IMR-90 (cell line): Measurements from ENCODE around the gene ANTXR2. TPM values are rescaled to one million over a fixed set of nuclear protein-coding genes. Genes with fewer than 3 reads are reported as not detected.

Source experiments
- ATAC-seq: fragments of 200-7000 bp; cut with Tn5 transposase; 2 replicates; pipeline ENCODE4 v1.9.1; 2020; ENCODE audit warnings: low read depth, mild to moderate bottlenecking, moderate library complexity
- BruUV-seq: library from RNA; stranded (reverse); fragments of 400-500 nt; replicated peaks from 2 replicates; lab custom pipeline; 2021; lab: Mats Ljungman, UMichigan
- CTCF ChIA-PET: fragments of 300-600 bp; formaldehyde crosslinking; extraction: SDS; loops from one replicate; lab custom pipeline; 2021; ENCODE audit warnings: antibody characterized with exemption; lab: Yijun Ruan, JAX
- POLR2A ChIA-PET: fragments of 300-600 bp; sonication (Branson Sonifier 250); formaldehyde crosslinking; loops from one replicate; lab custom pipeline; 2022; ENCODE audit warnings: antibody characterized with exemption; ENCODE audit not compliant: unreplicated experiment; lab: Charles Lee
- DNase-seq: peaks from one replicate; pipeline ENCODE4 v3.0.0; 2013
- H2AFZ ChIP-seq: replicated peaks from 2 replicates; pipeline ENCODE3; 2013; ENCODE audit warnings: low read length, mild to moderate bottlenecking; ENCODE audit not compliant: poor library complexity
- H2AK5ac ChIP-seq: 2 replicates; pipeline ENCODE4 v1.6.1; 2013; ENCODE audit warnings: low read depth, low read length, inconsistent platforms
- H2AK9ac ChIP-seq: replicated peaks from 2 replicates; pipeline ENCODE3; 2013; ENCODE audit warnings: mild to moderate bottlenecking, low read depth, low read length, moderate library complexity; ENCODE audit not compliant: poor library complexity
- H2BK120ac ChIP-seq: 2 replicates; pipeline ENCODE4 v1.6.1; 2013; ENCODE audit warnings: low read depth, low read length, inconsistent platforms
- H2BK15ac ChIP-seq: 3 replicates; pipeline ENCODE4 v1.6.1; 2013; ENCODE audit warnings: low read depth, low read length, inconsistent platforms
- H2BK20ac ChIP-seq: 2 replicates; pipeline ENCODE4 v1.6.1; 2013; ENCODE audit warnings: low read depth, mild to moderate bottlenecking, inconsistent platforms, low read length, moderate library complexity
- H2BK5ac ChIP-seq: 2 replicates; pipeline ENCODE4 v1.6.1; 2013; ENCODE audit warnings: mild to moderate bottlenecking, low read depth, low read length, inconsistent platforms; ENCODE audit not compliant: poor library complexity, severe bottlenecking
- H3K14ac ChIP-seq: replicated peaks from 2 replicates; pipeline ENCODE4 v1.6.1; 2013; ENCODE audit warnings: low read depth, low read length, inconsistent platforms
- H3K18ac ChIP-seq: 2 replicates; pipeline ENCODE4 v1.6.1; 2013; ENCODE audit warnings: low read depth, low read length, control low read depth
- H3K23ac ChIP-seq: 2 replicates; pipeline ENCODE4 v1.6.1; 2013; ENCODE audit warnings: low read depth, low read length, inconsistent platforms
- H3K27ac ChIP-seq: 2 replicates; pipeline ENCODE4 v1.5.1; 2013; ENCODE audit warnings: mild to moderate bottlenecking, control low read depth, low read length; ENCODE audit not compliant: insufficient read depth
- H3K27me3 ChIP-seq: 2 replicates; pipeline ENCODE4 v1.6.1; 2013; ENCODE audit warnings: low read length; ENCODE audit not compliant: control insufficient read depth, insufficient read depth
- H3K36me3 ChIP-seq: 2 replicates; pipeline ENCODE4 v1.6.1; 2013; ENCODE audit warnings: low read length, mixed read lengths; ENCODE audit not compliant: control insufficient read depth, insufficient read depth
- H3K4ac ChIP-seq: 2 replicates; pipeline ENCODE4 v1.6.1; 2013; ENCODE audit warnings: low read depth, low read length, inconsistent platforms
- H3K4me1 ChIP-seq: 2 replicates; pipeline ENCODE4 v1.6.1; 2013; ENCODE audit warnings: low read length, mixed read lengths; ENCODE audit not compliant: control insufficient read depth, insufficient read depth
- H3K4me2 ChIP-seq: 2 replicates; pipeline ENCODE4 v1.6.1; 2013; ENCODE audit warnings: low read depth, mild to moderate bottlenecking, control low read depth, low read length, moderate library complexity
- H3K4me3 ChIP-seq: 2 replicates; pipeline ENCODE4 v1.5.1; 2013; ENCODE audit warnings: low read depth, mild to moderate bottlenecking, control low read depth, low read length, moderate library complexity; ENCODE audit not compliant: insufficient read depth
- H3K56ac ChIP-seq: 2 replicates; pipeline ENCODE4 v1.6.1; 2013; ENCODE audit warnings: low read length, inconsistent platforms; ENCODE audit not compliant: insufficient read depth; ENCODE audit errors: extremely low read depth
- H3K79me1 ChIP-seq, 2 experiments: 2 replicates each; pipeline ENCODE4 v1.6.1; 2013; ENCODE audit warnings: low read length in 2 of 2, inconsistent platforms in 1 of 2, low read depth in 1 of 2
- H3K9ac ChIP-seq: 2 replicates; pipeline ENCODE4 v1.6.1; 2013; ENCODE audit warnings: low read depth, low read length, control low read depth
- H3K9me1 ChIP-seq: 2 replicates; pipeline ENCODE4 v1.6.1; 2013; ENCODE audit warnings: low read length, inconsistent platforms; ENCODE audit not compliant: insufficient read depth
- H3K9me3 ChIP-seq: 2 replicates; pipeline ENCODE4 v1.6.1; 2013; ENCODE audit warnings: low read length; ENCODE audit not compliant: control insufficient read depth, insufficient read depth
- H4K20me1 ChIP-seq: 2 replicates; pipeline ENCODE4 v1.6.1; 2013; ENCODE audit warnings: low read length, inconsistent platforms; ENCODE audit not compliant: insufficient read depth
- H4K5ac ChIP-seq: 2 replicates; pipeline ENCODE4 v1.6.1; 2013; ENCODE audit warnings: mild to moderate bottlenecking, low read depth, low read length, control low read depth
- H4K8ac ChIP-seq, 2 experiments: 2 replicates each; pipeline ENCODE4 v1.6.1; 2013; ENCODE audit warnings: low read depth in 2 of 2, low read length in 2 of 2, control low read depth in 1 of 2, inconsistent platforms in 1 of 2
- H4K91ac ChIP-seq: 2 replicates; pipeline ENCODE4 v1.6.1; 2013; ENCODE audit warnings: low read depth, low read length, inconsistent platforms; ENCODE audit not compliant: insufficient read depth
- CEBPB ChIP-seq: IDR thresholded peaks from 2 replicates; pipeline ENCODE4 v1.6.1; 2012; ENCODE audit warnings: low read depth, low read length, improper control_type of control experiment
- MAZ ChIP-seq: IDR thresholded peaks from 2 replicates; pipeline ENCODE4 v1.6.1; 2012; ENCODE audit warnings: low read depth, mild to moderate bottlenecking, low read length, improper control_type of control experiment, moderate library complexity, borderline replicate concordance
- POLR2A ChIP-seq: IDR thresholded peaks from 2 replicates; pipeline ENCODE4 v1.6.1; 2012; ENCODE audit warnings: mild to moderate bottlenecking, low read depth, low read length
- RFX5 ChIP-seq: IDR thresholded peaks from 2 replicates; pipeline ENCODE4 v1.8.0; 2012; ENCODE audit warnings: low read depth, mild to moderate bottlenecking, low read length, moderate library complexity
- WGBS, 2 experiments: methylation state at CpG; one replicate each; pipeline versions ENCODE4 v1.1.5 to v1.1.7; 2013; ENCODE audit warnings: missing lambda C conversion rate in 2 of 2; ENCODE audit not compliant: insufficient read length in 1 of 2; ENCODE audit errors: extremely low coverage in 2 of 2; 5-methylcytosine and 5-hydroxymethylcytosine counted together
- dilution Hi-C: fragments of 300-500 bp; cut with HindIII; formaldehyde crosslinking; loops from one replicate; pipeline ENCODE4 v1.14.3; 2018; ENCODE audit warnings: low sequenced_read_pairs; ENCODE audit not compliant: unreplicated experiment
- in situ Hi-C: fragments of 300-500 bp; cut with MboI; formaldehyde crosslinking; loops from 3 replicates; pipeline ENCODE4 v1.14.3; 2019; ENCODE audit warnings: low sequenced_read_pairs, inconsistent platforms, mixed read lengths
- intact Hi-C: fragments of 100-400 bp; cut with micrococcal nuclease; formaldehyde crosslinking; loops from 2 replicates; pipeline ENCODE4 v1.10.0; 2022
- polyA plus RNA-seq, 3 experiments: library from polyadenylated mRNA; depleted of rRNA; stranded (reverse); fragments of >200 nt; gene quantifications; 2 replicates each; pipeline ENCODE4 v1.2.3, GENCODE V29; 2012; ENCODE audit warnings: low replicate concordance in 1 of 3
- total RNA-seq: library from RNA; depleted of rRNA; stranded (reverse); fragments of >200 nt; gene quantifications from 2 replicates; pipeline ENCODE4 v1.2.3, GENCODE V29; 2012

The ANTXR2 gene
- total and polyA plus RNA-seq, 2 of the 4 experiments (the other 2 are of a cell fraction): 46.8 to 88.5 TPM

- Histone ChIP-seq H3K36me3 (peaks cover 3% of the 10 kb centered on the region; the same call in 1 of the 2 replicates), H3K9ac (no peak overlapping the region), H3K27me3 (no peaks in the 10 kb centered on the region), H3K9me3 (no peaks in the 10 kb centered on the region), H3K27ac (no peak overlapping the region), H2BK5ac (no peak overlapping the region), H3K4me3 (no peak overlapping the region), H3K4me2 (no peak overlapping the region), H2BK120ac (no peak overlapping the region), H4K20me1 (peaks cover 7% of the 10 kb centered on the region; the same call in 1 of the 2 replicates), H3K56ac (no peak overlapping the region), H4K8ac (no peak overlapping the region), H2BK20ac (no peak overlapping the region), H3K18ac (no peak overlapping the region), H2AFZ (no peak overlapping the region), H4K91ac (no peak overlapping the region), H2AK5ac (no peak overlapping the region), H3K14ac (no peak overlapping the region), H3K4me1 (no peaks in the 10 kb centered on the region), H2BK15ac (no peak overlapping the region), H3K23ac (no peak overlapping the region), H4K5ac (no peak overlapping the region), H3K79me1 (peaks cover 25 to 29% of the 10 kb centered on the region in 2 experiments), H3K4ac (no peak overlapping the region), H3K9me1 (no peaks in the 10 kb centered on the region), H2AK9ac (no peak overlapping the region)
- in situ Hi-C loops: no loop called here
- intact Hi-C loops: no loop called here
- no peak for TF ChIP-seq RFX5
- TF ChIP-seq POLR2A: no peak
- TF ChIP-seq MAZ: no peak
- TF ChIP-seq CEBPB: no peak
- WGBS, 2 experiments: no CpG with 5 or more reads among the region's 1 CpG
- POLR2A ChIA-PET: no interaction called here
- no peak for ATAC-seq
- no TSS peak for BruUV-seq
- CTCF ChIA-PET: interaction anchor here (0.6 kb wide), 1 partner anchor 393 kb away, joined by 4 read pairs; no protein-coding TSS in a partner anchor
- DNase-seq: peak; percentile 16
- dilution Hi-C loops: no loop called here
These were observed 85.6 kb downstream of the ANTXR2 start for GRCh38 chr4:79987401-79987800.
